K562 (cell line): ENCODE measurements around the gene TNPO2. TPM values are rescaled to one million over a fixed set of nuclear protein-coding genes. Genes with fewer than 3 reads are reported as not detected.

Source experiments
- CHD4 ChIP-seq: fragments of 200-600 bp; sonication (generic); IDR thresholded peaks from 3 replicates; pipeline ENCODE4 v1.6.1; 2012; ENCODE audit warnings: low read depth, mild to moderate bottlenecking, mixed read lengths, low read length, inconsistent platforms; ENCODE audit not compliant: insufficient read depth, insufficient replicate concordance, poor library complexity, severe bottlenecking
- GATAD2A ChIP-seq: fragments of 450-650 bp; IDR thresholded peaks from 2 replicates; pipeline ENCODE4 v1.6.1; 2017
- HEY1 ChIP-seq: fragments of 250-450 bp; sonication (Bioruptor Pico); IDR thresholded peaks from 2 replicates; pipeline ENCODE4 v1.5.0; 2020; ENCODE audit warnings: mild to moderate bottlenecking, moderate library complexity, borderline replicate concordance
- SUPT5H ChIP-seq: fragments of 450-650 bp; IDR thresholded peaks from 2 replicates; pipeline ENCODE4 v1.6.1; 2016
- TGIF2 ChIP-seq: sonication (generic); formaldehyde crosslinking; IDR thresholded peaks from 2 replicates; pipeline ENCODE4 v1.8.1; 2022; ENCODE audit warnings: mild to moderate bottlenecking, missing genetic modification reagents, moderate library complexity
- USF1 ChIP-seq: sonication (generic); formaldehyde crosslinking; IDR thresholded peaks from 2 replicates; pipeline ENCODE4 v1.9.0; 2022; ENCODE audit warnings: mild to moderate bottlenecking, missing genetic modification reagents
- polyA plus RNA-seq, 8 experiments: library from polyadenylated mRNA; depleted of rRNA in 4 of 8; stranded (reverse) in 5 of 8; unstranded in 3 of 8; fragments of >200 nt; fragmentation: Nextera tagmentation in 2 of 8; fragmentation: Illumina TruSeq in 1 of 8; extraction: Ambion mirVana in 2 of 8; extraction: Trizol in 1 of 8; gene quantifications; 2 replicates each; pipeline versions ENCODE4 v1.2.1 to v1.2.3, GENCODE V29; 2011 to 2014; ENCODE audit warnings: inconsistent platforms in 1 of 8, missing spikeins in 1 of 8
- total RNA-seq, 7 experiments: library from RNA; depleted of rRNA in 6 of 7; stranded (reverse); fragments of >200 nt in 6 of 7; fragmentation: Illumina TruSeq in 2 of 7; extraction: Trizol in 2 of 7; gene quantifications; 2 replicates each; pipeline versions ENCODE4 v1.2.1 to v1.2.3, GENCODE V29; 2011 to 2021; ENCODE audit warnings: low replicate concordance in 1 of 7
- TF ChIP-seq, protein P1 (sequence below), 2 experiments: fragments of 450-650 bp; formaldehyde crosslinking in 1 of 2; IDR thresholded peaks; 2 replicates each; pipeline versions ENCODE4 v1.4.0 to v1.6.1; 2014 to 2020; ENCODE audit warnings: mild to moderate bottlenecking in 2 of 2, borderline replicate concordance in 1 of 2, low read depth in 1 of 2
- TF ChIP-seq, protein P2 (sequence below), 3 experiments: fragments of 200-800 bp in 1 of 3; sonication (Bioruptor generic) in 1 of 3; sonication (generic) in 1 of 3; formaldehyde crosslinking in 1 of 3; IDR thresholded peaks; 2 replicates each; pipeline versions ENCODE4 v1.6.1 to v1.8.0; 2016 to 2022; ENCODE audit warnings: mild to moderate bottlenecking in 2 of 3, missing compliant biosample characterization in 2 of 3, missing genetic modification characterization in 2 of 3, missing genetic modification reagents in 1 of 3

TNPO2 gene
- total and polyA plus RNA-seq, 9 of the 15 experiments (the other 6 are each of a cell fraction or from before 2014, with no cell fraction given): 6.0 to 126 (median 53.8) TPM

GRCh38 chr19:12676384-12676792, 47.3 kb downstream of the TNPO2 start (continued):
- TF ChIP-seq, protein P1, sequence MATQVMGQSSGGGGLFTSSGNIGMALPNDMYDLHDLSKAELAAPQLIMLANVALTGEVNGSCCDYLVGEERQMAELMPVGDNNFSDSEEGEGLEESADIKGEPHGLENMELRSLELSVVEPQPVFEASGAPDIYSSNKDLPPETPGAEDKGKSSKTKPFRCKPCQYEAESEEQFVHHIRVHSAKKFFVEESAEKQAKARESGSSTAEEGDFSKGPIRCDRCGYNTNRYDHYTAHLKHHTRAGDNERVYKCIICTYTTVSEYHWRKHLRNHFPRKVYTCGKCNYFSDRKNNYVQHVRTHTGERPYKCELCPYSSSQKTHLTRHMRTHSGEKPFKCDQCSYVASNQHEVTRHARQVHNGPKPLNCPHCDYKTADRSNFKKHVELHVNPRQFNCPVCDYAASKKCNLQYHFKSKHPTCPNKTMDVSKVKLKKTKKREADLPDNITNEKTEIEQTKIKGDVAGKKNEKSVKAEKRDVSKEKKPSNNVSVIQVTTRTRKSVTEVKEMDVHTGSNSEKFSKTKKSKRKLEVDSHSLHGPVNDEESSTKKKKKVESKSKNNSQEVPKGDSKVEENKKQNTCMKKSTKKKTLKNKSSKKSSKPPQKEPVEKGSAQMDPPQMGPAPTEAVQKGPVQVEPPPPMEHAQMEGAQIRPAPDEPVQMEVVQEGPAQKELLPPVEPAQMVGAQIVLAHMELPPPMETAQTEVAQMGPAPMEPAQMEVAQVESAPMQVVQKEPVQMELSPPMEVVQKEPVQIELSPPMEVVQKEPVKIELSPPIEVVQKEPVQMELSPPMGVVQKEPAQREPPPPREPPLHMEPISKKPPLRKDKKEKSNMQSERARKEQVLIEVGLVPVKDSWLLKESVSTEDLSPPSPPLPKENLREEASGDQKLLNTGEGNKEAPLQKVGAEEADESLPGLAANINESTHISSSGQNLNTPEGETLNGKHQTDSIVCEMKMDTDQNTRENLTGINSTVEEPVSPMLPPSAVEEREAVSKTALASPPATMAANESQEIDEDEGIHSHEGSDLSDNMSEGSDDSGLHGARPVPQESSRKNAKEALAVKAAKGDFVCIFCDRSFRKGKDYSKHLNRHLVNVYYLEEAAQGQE (IDR thresholded peaks at IDR 0.05; ENCODE audit: borderline replicate concordance): peak; percentile 50; the same call in 1 of the 2 replicates
- TF ChIP-seq, protein P1 (CRISPR knock-in tag; IDR thresholded peaks at IDR 0.05; ENCODE audit: low read depth): no peak
- TF ChIP-seq SUPT5H: peak; percentile 40; the same call in 1 of the 2 replicates
- TF ChIP-seq, protein P2, sequence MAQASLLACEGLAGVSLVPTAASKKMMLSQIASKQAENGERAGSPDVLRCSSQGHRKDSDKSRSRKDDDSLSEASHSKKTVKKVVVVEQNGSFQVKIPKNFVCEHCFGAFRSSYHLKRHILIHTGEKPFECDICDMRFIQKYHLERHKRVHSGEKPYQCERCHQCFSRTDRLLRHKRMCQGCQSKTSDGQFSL (CRISPR knock-in tag; IDR thresholded peaks at IDR 0.05): no peak
- TF ChIP-seq, protein P2 (tag; IDR thresholded peaks at IDR 0.05): no peak
- peak; percentile 52 for TF ChIP-seq USF1
- TF ChIP-seq HEY1 (CRISPR knock-in tag): no peak
- TF ChIP-seq GATAD2A: no peak
- no peak for TF ChIP-seq CHD4
- TF ChIP-seq TGIF2: no peak
